Stimulated activated CD8-positive, alpha-beta memory T cell treated with anti-CD3 and anti-CD28 coated beads, Interleukin-12 subunit alpha, Interleukin-12 subunit beta, amount 100 ng/mL, for 24 hours (primary cell): ENCODE data around the gene IMP4.

Experiments used
- DNase-seq: peaks from one replicate; pipeline ENCODE4 v3.0.0-alpha.2; 2020; ENCODE audit errors: extremely low read depth

Gene IMP4

GRCh38 chr2:130377491-130377890, 34.8 kb downstream of the IMP4 start:
- no peak for DNase-seq

GRCh38 chr2:130378206-130378897, 35.7 kb downstream of the IMP4 start:
- DNase-seq = no peak

- DNase-seq = no peak
These were observed 36.2 kb downstream of the IMP4 start for GRCh38 chr2:130378898-130379214.

- DNase-seq = no peak
These were observed 37.6 kb downstream of the IMP4 start for GRCh38 chr2:130380096-130380934.

GRCh38 chr2:130381145-130381544, 38.4 kb downstream of the IMP4 start:
- no peak for DNase-seq

GRCh38 chr2:130381619-130382018, 38.9 kb downstream of the IMP4 start:
- no peak for DNase-seq

GRCh38 chr2:130382313-130382917, 39.7 kb downstream of the IMP4 start:
- DNase-seq = no peak

GRCh38 chr2:130385709-130386108, 43.0 kb downstream of the IMP4 start:
- no peak for DNase-seq

GRCh38 chr2:130387071-130387400, 44.3 kb downstream of the IMP4 start:
- DNase-seq = no peak

GRCh38 chr2:130387804-130388203, 45.1 kb downstream of the IMP4 start:
- DNase-seq = no peak

GRCh38 chr2:130388221-130388907, 45.7 kb downstream of the IMP4 start:
- no peak for DNase-seq

- DNase-seq = no peak
These were observed 46.7 kb downstream of the IMP4 start for GRCh38 chr2:130389358-130389757.

- DNase-seq = no peak
These were observed 47.1 kb downstream of the IMP4 start for GRCh38 chr2:130389783-130390182.

GRCh38 chr2:130390460-130391057, 47.9 kb downstream of the IMP4 start:
- DNase-seq = no peak

GRCh38 chr2:130391058-130391871, 48.6 kb downstream of the IMP4 start:
- peak; percentile 45 for DNase-seq

GRCh38 chr2:130391872-130392670, 49.4 kb downstream of the IMP4 start:
- no peak for DNase-seq

GRCh38 chr2:130393318-130393910, 50.7 kb downstream of the IMP4 start:
- DNase-seq = no peak
